GM12801 (cell line): ENCODE data around the gene IRX2.

Source experiments
- CTCF ChIP-seq: IDR thresholded peaks from one replicate; pipeline ENCODE4 v1.5.1; 2011; ENCODE audit warnings: control low read depth; ENCODE audit not compliant: insufficient read length; ENCODE audit errors: extremely low read depth

The IRX2 gene

GRCh38 chr5:2719332-2719731, 32.1 kb downstream of the IRX2 start:
- TF ChIP-seq CTCF = no peak

DNA sequence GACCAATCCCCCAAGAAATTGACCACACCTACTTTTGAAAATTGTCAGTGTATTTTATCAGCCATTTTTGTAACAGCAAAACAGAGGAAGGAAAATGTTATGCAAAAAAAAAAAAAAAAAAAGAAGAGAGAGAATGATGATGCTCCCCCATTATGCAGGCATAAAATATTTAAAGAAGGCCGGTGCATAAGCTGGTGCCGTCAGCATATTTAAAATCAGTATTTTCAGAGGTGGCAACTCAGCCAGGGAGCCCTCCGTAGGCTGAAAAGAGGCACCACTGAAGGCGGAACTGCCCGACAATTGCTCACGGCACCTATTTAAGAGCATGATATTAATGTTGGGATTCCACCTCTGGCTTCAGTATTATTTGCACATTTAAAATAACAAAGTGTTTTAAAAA, 33.4 kb downstream of the IRX2 start:
- TF ChIP-seq CTCF = no peak

DNA sequence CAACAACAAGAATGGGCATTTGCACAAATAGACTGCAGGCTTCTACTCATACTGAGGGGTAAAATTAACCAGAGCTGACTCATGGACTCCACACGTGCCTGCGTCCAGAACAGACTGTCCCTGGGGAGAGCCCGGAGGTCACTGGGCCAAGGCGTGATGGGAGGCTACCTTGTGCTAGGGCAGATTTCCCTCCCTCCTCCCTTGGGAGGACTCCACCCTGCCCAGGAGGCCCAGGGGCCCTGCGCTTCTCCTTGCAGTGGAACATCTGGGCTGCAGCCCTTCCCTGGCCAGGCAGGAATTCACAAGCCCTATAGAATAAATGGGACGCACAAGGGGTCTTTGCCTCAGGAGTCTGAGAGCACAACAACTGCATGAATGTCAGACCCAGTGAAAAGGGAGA, 35.6 kb downstream of the IRX2 start:
- TF ChIP-seq CTCF = no peak

GRCh38 chr5:2714805-2715204, 36.7 kb downstream of the IRX2 start:
- TF ChIP-seq CTCF = no peak

GRCh38 chr5:2714026-2714425, 37.5 kb downstream of the IRX2 start:
- no peak for TF ChIP-seq CTCF

GRCh38 chr5:2711446-2712425, 39.7 kb downstream of the IRX2 start:
- TF ChIP-seq CTCF = no peak

DNA sequence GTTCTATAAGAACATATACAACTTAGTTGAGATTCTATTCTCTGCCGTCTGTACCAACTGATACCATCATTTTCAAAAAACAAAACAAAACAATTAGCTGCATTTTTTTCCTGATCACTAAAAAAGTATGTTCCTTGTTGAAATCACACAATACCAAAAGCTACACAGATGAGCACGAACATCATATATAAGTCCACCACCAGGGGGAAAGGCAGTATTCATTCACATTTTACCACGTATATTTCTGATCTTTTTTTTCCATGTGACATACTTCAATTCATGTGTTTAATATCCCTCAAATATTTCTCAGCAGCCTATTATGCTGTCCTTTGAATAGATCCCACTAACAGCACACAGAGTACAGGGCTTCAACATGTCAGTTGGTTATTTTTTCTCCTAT, 40.6 kb downstream of the IRX2 start:
- no peak for TF ChIP-seq CTCF
